Measurements from ENCODE around the gene SCEL.
"Not testable (repeated sequence)": the region's sequence is repeated elsewhere in the genome, so short reads cannot be mapped to it uniquely, and the experiment has no call there.

SCEL gene

DNA sequence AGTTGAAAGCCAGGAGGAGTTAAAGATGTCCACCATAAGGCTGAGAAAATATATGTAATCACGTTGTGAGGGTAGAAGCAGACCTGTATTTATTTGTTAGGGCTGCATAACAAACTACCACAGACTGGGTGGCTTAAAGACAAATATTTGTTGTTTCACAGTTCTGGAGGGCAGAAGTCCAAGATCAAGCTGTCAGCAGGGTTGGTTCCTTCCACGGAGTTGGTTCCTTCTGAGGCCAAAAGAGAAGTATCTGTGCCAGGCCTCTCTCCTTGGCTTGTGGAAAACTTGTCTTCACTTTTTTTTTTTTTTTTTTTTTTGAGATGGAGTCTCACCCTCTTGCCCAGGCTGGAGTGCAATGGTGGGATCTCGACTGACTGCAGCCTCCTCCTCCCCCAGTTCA lies 88.3 kb downstream of the SCEL start:
- no peak overlapping the region for H3K27ac Mint-ChIP-seq
- no peaks in the 10 kb centered on the region for H3K9me3 Mint-ChIP-seq

GRCh38 chr13:77628170-77628569 lies 92.7 kb downstream of the SCEL start:
- Mint-ChIP-seq H3K4me3 (no peak overlapping the region), H3K9me3 (no peaks in the 10 kb centered on the region), H3K4me1 (ENCODE audit: low read depth) (no peaks in the 10 kb centered on the region), H3K27ac (no peak overlapping the region), H3K36me3 (ENCODE audit: low read depth) (no peaks in the 10 kb centered on the region), H3K27me3 (no peaks in the 10 kb centered on the region)

More for the DNA sequence above, 88.3 kb downstream of the SCEL start:
- Mint-ChIP-seq H3K4me1 (ENCODE audit: low read depth) (no peaks in the 10 kb centered on the region), H3K36me3 (ENCODE audit: low read depth) (no peaks in the 10 kb centered on the region), H3K4me3 (no peak overlapping the region), H3K27me3 (peaks cover 3% of the 10 kb centered on the region)

DNA sequence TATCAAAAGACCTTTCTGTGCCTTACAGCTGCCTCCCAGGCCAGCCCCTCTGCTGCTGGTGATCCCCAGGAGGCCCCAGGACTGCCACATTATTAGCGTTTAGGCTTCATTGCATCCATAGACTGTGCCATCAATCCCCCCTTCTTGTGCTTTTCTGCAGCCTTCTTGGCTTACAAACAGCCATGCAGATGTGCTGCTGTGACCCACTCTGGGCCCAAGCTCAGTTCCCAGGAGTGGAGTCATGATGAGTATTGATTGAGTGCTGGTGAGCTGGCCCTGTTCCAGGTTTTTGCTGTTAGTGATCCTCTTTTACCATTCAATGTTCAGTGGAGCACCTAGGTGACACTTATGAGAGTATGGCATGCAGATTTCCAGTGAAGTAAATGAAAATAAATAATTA lies 102.1 kb downstream of the SCEL start:
- Mint-ChIP-seq H3K27me3 (peaks cover 3% of the 10 kb centered on the region), H3K27ac (no peak overlapping the region), H3K9me3 (no peaks in the 10 kb centered on the region), H3K4me1 (ENCODE audit: low read depth) (no peaks in the 10 kb centered on the region), H3K4me3 (no peak overlapping the region), H3K36me3 (ENCODE audit: low read depth) (no peaks in the 10 kb centered on the region)

GRCh38 chr13:77650409-77650808 lies 114.9 kb downstream of the SCEL start:
- Mint-ChIP-seq H3K4me1 (ENCODE audit: low read depth) (no peaks in the 10 kb centered on the region), H3K9me3 (peaks cover 7% of the 10 kb centered on the region), H3K4me3 (no peak overlapping the region)

GRCh38 chr13:77653301-77653700 lies 117.8 kb downstream of the SCEL start:
- no peak overlapping the region for H3K27ac Mint-ChIP-seq
- peaks cover 7% of the 10 kb centered on the region for H3K9me3 Mint-ChIP-seq
- no peak overlapping the region for H3K4me3 Mint-ChIP-seq
- no peaks in the 10 kb centered on the region for H3K27me3 Mint-ChIP-seq
- H3K36me3 Mint-ChIP-seq (ENCODE audit: low read depth): no peaks in the 10 kb centered on the region
- no peaks in the 10 kb centered on the region for H3K4me1 Mint-ChIP-seq (ENCODE audit: low read depth)

More at GRCh38 chr13:77650409-77650808, 114.9 kb downstream of the SCEL start:
- H3K27ac Mint-ChIP-seq: no peak overlapping the region
- no peaks in the 10 kb centered on the region for H3K36me3 Mint-ChIP-seq (ENCODE audit: low read depth)
- no peaks in the 10 kb centered on the region for H3K27me3 Mint-ChIP-seq

- H3K4me3 Mint-ChIP-seq; H3K27ac Mint-ChIP-seq; H3K27me3 Mint-ChIP-seq; H3K36me3 Mint-ChIP-seq (ENCODE audit: low read depth); H3K4me1 Mint-ChIP-seq (ENCODE audit: low read depth); H3K9me3 Mint-ChIP-seq: not testable (repeated sequence)
These were observed 124.5 kb downstream of the SCEL start for GRCh38 chr13:77660016-77660415.

- no peak overlapping the region for H3K4me3 Mint-ChIP-seq
- no peaks in the 10 kb centered on the region for H3K27me3 Mint-ChIP-seq
- no peaks in the 10 kb centered on the region for H3K36me3 Mint-ChIP-seq (ENCODE audit: low read depth)
- H3K4me1 Mint-ChIP-seq (ENCODE audit: low read depth): no peaks in the 10 kb centered on the region
- H3K9me3 Mint-ChIP-seq: no peaks in the 10 kb centered on the region
- H3K27ac Mint-ChIP-seq: no peak overlapping the region
These were observed 125.3 kb downstream of the SCEL start for GRCh38 chr13:77660841-77661250.

DNA sequence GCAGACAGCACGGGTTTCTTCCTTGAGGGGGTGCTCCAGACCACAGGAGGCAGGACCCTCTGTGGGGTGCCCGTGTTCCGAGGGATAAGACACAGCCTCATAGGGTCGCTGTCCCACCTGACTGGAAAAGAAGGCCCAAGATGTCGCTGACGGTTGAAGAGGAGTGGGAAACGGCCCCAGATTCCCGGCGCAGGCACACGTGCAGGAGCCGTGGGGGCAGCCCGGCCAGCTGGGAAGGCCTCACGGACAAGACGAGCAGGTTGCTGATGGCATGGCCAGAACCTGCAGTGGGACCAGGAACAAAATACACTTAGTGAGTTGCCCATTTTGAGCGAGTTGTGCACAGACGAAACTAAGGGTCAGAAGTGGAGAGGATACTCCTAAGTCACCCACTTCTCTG lies 126.8 kb downstream of the SCEL start:
- not testable (repeated sequence) for H3K27me3 Mint-ChIP-seq; H3K27ac Mint-ChIP-seq; H3K9me3 Mint-ChIP-seq; H3K4me3 Mint-ChIP-seq; H3K4me1 Mint-ChIP-seq (ENCODE audit: low read depth); H3K36me3 Mint-ChIP-seq (ENCODE audit: low read depth)

GRCh38 chr13:77662831-77663230 lies 127.3 kb downstream of the SCEL start:
- not testable (repeated sequence) for H3K4me3 Mint-ChIP-seq; H3K27me3 Mint-ChIP-seq; H3K27ac Mint-ChIP-seq; H3K36me3 Mint-ChIP-seq (ENCODE audit: low read depth); H3K4me1 Mint-ChIP-seq (ENCODE audit: low read depth); H3K9me3 Mint-ChIP-seq

DNA sequence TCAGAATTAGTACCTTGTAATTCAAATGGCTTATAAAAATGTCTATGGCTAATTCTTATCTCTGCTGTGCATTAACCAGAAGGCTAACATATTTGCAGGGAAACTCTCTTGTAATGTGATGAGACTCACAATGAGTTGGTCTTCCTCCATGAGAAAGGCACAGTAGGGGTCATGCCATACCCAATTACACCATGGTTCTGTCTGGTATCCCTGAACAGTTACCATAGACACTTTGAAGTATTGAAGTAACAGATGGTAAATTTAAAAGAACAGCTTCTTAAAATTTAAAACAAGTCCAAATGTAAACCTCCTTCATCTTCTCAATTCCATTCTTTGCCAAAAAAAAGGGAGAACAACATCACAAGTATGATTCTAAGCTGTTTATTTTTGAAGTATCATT lies 139.3 kb downstream of the SCEL start:
- H3K36me3 Mint-ChIP-seq (ENCODE audit: low read depth): no peaks in the 10 kb centered on the region
- no peak overlapping the region for H3K4me3 Mint-ChIP-seq
- H3K27ac Mint-ChIP-seq: no peak overlapping the region
- peaks cover 43% of the 10 kb centered on the region for H3K27me3 Mint-ChIP-seq
- H3K9me3 Mint-ChIP-seq: peaks cover 3% of the 10 kb centered on the region
- no peaks in the 10 kb centered on the region for H3K4me1 Mint-ChIP-seq (ENCODE audit: low read depth)

DNA sequence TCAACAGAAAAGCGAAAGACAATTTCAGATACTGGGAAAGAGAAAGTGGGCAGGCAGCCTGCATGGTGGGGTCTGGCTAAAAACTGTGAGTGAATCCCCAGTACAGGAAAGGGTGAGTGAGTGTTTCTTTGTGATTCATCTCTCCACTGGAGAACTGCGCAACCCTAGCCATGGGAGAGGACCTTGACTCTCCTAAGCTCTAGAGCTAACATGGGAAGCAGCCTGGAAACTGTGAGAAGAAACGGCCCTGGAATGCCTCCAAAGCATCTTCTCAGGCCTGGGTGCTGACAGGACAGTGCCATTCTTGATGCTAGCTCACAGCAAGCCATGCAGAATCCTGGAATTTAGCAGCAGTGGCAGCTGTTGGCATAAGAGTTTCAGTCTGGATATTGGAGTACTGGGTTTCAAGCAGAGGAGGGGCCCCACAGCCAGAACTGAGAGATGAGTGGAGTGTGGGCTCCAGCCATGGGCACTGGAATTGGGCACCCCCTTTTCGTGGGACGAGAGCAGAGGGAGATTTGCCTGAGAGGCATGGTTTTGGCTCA lies 143.3 kb downstream of the SCEL start:
- no peaks in the 10 kb centered on the region for H3K4me1 Mint-ChIP-seq (ENCODE audit: low read depth)
- H3K9me3 Mint-ChIP-seq: peaks cover 3% of the 10 kb centered on the region
- H3K27me3 Mint-ChIP-seq: peaks cover 21% of the 10 kb centered on the region
- no peaks in the 10 kb centered on the region for H3K36me3 Mint-ChIP-seq (ENCODE audit: low read depth)
- no peak overlapping the region for H3K27ac Mint-ChIP-seq
- H3K4me3 Mint-ChIP-seq: no peak overlapping the region

- Mint-ChIP-seq H3K27me3 (peaks cover 3% of the 10 kb centered on the region), H3K27ac (no peak overlapping the region), H3K4me1 (ENCODE audit: low read depth) (no peaks in the 10 kb centered on the region), H3K36me3 (ENCODE audit: low read depth) (no peaks in the 10 kb centered on the region), H3K4me3 (no peak overlapping the region), H3K9me3 (no peaks in the 10 kb centered on the region)
These were observed 152.3 kb downstream of the SCEL start for GRCh38 chr13:77687799-77688198.

- Mint-ChIP-seq H3K27ac (no peak overlapping the region), H3K4me3 (no peak overlapping the region), H3K4me1 (ENCODE audit: low read depth) (peaks cover 12% of the 10 kb centered on the region), H3K36me3 (ENCODE audit: low read depth) (no peaks in the 10 kb centered on the region), H3K9me3 (no peaks in the 10 kb centered on the region), H3K27me3 (peaks cover 6% of the 10 kb centered on the region)
These were observed 156.4 kb downstream of the SCEL start for GRCh38 chr13:77691871-77692270.

DNA sequence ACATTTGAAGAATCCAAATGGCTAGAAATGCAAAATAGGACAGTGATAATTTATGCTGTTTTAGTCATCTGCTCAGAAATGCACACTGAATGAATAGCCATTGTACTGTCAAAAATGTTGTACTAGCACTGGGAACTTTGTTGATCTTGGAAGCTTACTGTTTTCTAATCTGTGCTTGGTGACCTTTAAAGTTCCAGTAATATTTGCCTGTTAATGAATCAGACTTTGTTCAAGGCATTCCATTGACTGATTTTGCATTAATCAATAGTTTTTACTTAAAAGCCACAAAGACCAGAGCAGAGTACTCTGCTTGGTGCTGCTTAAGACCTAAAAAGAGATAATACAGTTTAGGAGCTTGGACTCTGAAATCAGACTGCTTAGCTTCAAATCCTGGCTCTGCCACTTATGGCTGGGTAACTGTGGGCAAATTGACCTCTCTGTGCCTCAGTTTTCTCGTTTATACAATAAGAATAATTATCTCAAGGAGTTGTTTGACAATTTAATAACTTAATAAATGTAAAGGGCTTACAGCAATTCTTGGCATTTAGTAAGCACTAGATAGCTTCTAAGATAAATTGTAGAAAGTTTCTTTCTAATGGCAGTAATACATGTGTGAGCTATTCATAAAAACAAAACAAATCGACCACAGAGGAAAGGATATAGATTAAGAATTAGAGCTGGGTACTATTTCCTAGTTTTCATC lies 157.4 kb downstream of the SCEL start:
- Mint-ChIP-seq H3K27me3 (peaks cover 6% of the 10 kb centered on the region), H3K27ac (no peak overlapping the region), H3K4me3 (no peak overlapping the region), H3K4me1 (ENCODE audit: low read depth) (peaks cover 16% of the 10 kb centered on the region), H3K36me3 (ENCODE audit: low read depth) (no peaks in the 10 kb centered on the region), H3K9me3 (no peaks in the 10 kb centered on the region)

- no peaks in the 10 kb centered on the region for H3K36me3 Mint-ChIP-seq (ENCODE audit: low read depth)
- H3K27ac Mint-ChIP-seq: no peak overlapping the region
- H3K4me1 Mint-ChIP-seq (ENCODE audit: low read depth): peaks cover 16% of the 10 kb centered on the region
- H3K9me3 Mint-ChIP-seq: no peaks in the 10 kb centered on the region
- H3K27me3 Mint-ChIP-seq: peaks cover 5% of the 10 kb centered on the region
- H3K4me3 Mint-ChIP-seq: no peak overlapping the region
These were observed 158.0 kb downstream of the SCEL start for GRCh38 chr13:77693449-77693940.

All from stimulated activated naive CD8-positive, alpha-beta T cell treated with anti-CD3 and anti-CD28 coated beads, Interleukin-15, Interleukin-2, amounts not matched to agents 100 ng/mL and 50 ng/mL, for 24 hours (primary cell).